NOMO-1 treated with dmso at 0.1 percent for 144 hours (cell line): Measurements from ENCODE around the gene PARD3B.
"Not testable (repeated sequence)": the region's sequence is repeated elsewhere in the genome, so short reads cannot be mapped to it uniquely, and the experiment has no call there.

Experiments used
- DNase-seq: peaks from one replicate; lab custom pipeline; 2025; ENCODE audit not compliant: unreplicated experiment; lab: John Stamatoyannopoulos, UW

The PARD3B gene

DNA sequence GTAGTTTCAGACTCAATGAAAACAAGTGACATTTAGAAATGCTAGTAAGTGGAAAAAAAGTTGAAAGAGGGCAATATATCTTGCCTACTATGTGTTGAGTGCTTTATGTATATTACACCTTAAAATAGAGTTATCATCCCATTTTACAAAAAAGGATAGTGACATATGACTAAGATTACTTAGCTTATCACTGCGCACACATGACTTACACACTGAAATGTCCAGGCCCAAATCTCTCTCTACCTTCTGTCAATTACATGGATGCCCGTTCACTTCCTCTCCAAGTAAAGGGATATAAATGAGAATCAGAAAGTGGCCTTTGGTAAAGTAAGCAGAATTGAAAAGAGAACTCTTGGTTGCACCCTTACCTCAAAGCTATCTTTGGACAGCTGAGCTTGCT, 3.6 kb upstream of the PARD3B start:
- DNase-seq, result no peak

DNA sequence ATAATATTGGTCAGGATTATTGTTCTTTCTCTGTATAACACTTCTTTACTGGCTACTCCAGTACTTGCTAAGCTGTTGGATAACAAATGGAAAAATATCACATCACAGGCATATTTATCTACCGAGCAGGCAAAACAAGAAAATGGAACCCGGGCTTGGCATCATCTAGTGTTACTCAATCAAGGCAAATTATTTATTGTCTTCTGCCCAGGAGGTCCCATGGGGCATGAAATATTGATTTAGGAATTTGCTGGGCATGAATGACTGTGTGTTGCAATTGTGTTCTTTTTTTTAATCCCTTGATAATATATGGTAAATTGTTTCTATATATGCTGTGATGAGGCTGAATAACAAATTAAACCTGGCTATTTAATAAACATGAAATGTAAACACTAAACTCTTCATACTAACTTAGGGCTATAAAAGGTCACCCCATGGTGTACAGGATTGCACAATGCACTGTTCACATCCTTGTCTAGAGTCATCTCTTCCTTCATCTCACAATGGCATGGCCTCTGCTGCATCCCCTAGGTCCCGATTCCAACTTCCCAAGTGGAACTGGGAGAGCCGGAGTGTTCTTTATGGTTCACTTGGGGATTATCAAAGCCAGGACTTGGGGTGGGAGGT, 2.2 kb upstream of the PARD3B start:
- no peak for DNase-seq

DNA sequence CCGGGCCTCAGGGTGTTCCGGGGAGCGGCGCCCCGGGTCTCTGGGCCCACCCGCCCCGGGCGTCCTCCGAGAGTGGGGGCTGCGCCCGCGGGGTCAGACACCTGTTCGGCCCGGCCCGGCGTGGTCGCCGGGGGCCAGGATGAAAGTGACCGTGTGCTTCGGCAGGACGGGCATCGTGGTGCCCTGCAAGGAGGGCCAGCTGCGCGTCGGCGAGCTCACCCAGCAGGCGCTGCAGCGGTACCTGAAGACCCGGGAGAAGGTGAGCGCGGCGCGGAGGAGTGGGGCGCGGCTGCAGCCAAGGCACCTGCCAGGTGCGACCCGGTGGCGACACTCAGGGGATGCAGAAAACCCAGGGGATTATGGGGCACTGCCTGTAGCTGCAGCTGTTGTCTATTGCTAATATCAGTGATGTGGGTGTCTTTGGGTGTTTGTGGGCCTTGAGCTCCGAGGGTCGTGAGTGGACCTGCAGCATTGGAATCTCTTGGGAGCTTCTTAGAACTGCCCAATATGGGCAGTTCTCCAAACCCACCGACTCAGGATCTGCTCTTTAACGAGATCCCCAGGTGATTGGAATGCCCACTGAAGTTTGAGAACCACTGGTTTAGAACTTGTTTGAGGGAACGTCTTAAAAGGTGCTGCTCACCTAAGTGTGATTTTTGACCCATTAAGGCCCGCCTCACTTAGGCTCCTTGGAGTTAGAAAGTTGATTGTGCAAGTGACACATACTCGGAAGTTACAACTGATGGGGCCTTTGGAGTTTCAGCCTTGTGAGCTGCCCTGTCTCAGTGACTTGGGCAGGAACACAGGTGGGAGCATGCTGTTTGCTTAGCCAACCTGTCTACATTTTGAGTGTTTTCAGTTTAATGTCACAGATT, 823 bp downstream of the PARD3B start:
- no peak for DNase-seq

DNA sequence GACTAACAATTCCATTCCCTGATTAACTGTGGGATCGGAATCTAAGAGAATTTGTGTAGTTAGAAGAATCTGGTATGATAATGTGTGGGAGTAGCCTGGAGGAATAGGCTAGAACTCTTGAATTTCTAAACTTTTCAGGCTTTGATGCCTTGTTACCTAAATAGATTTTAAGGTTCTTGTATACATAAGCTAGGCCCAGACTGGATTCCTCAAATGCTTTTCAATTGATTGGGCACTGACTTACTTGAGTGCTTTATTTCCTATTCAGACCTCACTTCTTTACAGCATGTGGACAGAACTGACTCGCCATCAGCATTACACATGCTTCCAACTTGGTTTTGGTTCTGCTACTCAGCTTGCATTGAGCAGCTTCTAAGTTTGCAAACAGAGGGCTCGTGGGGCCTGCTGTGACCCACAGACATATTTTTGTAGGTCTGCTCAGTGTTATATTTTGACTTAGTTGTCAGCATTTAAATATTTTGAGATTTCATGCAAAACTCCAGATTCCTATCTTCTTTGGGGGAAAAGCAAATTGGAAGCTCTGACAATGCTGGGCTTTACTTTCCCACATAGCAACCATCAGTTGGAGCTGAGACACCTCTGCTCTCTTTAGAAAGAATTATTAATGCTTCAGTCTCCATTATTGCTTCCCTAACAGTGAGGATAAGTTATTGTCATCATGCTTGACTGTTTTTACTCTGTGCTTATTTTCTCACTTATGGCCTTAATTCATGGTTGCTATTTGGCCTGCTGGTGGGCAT, 5.7 kb downstream of the PARD3B start:
- no peak for DNase-seq

DNA sequence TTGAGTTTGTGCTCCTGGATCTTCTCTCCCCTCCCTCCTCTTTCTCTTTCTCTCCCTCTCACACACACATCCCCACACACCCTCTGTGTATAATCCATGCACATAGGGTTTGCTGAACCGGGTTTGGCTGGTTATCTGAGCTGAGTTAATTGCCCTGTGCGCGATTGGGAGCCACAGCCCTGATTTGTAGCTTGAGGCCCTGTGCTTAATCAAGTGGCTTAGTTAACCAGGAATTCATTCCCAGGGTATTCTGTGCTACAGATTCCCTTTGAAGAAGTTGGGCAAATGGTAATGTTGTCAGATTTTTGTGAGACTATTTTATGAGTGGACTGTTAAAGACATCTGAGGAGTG, 6.2 kb downstream of the PARD3B start:
- DNase-seq, result no peak

GRCh38 chr2:204557604-204558003, 12.3 kb downstream of the PARD3B start:
- DNase-seq, result no peak

DNA sequence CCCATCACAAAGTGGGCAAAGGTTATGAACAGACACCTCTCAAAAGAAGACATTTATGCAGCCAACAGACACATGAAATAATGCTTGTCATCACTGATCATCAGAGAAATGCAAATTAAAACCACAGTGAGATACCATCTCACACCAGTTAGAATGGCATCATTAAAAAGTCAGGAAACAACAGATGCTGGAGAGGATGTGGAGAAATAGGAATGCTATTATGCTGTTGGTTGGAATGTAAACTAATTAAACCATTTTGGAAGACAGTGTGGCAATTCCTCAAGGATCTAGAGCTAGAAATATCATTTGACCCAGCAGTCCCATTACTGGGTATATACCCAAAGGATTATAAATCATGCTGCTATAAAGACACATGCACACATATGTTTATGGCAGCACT, 14.1 kb downstream of the PARD3B start:
- not testable (repeated sequence) for DNase-seq

- DNase-seq, result no peak
Observed at GRCh38 chr2:204560902-204561301, 15.6 kb downstream of the PARD3B start.

DNA sequence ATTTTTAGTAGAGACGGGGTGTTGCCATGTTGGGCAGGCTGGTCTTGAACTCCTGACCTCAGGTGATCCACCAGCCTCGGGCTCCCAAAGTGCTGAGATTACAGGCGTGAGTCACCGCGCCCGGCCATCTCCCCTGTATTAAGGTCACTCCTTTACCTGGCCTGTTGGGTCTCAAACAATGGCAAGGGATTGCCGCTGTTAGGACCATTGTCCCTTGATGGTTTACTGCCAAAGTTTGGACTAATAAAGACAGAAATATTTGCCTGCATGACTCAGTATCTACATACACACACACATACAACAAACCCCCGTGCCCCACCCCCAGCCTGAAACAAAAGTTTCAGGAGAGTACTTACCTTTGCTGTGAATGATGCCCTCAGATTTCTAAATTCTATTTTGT, 16.5 kb downstream of the PARD3B start:
- no peak for DNase-seq

GRCh38 chr2:204566439-204566838, 21.2 kb downstream of the PARD3B start:
- DNase-seq, result no peak

GRCh38 chr2:204570421-204570820, 25.1 kb downstream of the PARD3B start:
- no peak for DNase-seq

DNA sequence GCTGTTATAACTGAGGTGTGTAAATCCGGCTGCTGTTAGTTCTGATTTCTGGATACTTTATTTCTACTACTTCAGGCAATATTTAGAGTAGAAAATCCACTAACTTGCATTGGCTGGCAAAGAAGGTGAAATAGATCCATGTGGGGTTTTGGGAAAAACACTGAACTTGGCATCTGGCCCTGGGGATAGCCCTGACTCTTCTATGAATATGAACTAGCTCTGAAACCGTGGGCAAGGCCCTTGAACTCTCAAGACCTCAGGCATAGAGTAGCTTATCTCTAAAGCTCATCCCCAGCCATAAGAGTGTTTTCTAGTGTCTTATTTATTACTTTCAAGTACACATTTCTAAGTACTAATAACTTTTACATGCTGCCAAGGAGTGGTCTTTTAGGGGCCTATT, 25.8 kb downstream of the PARD3B start:
- DNase-seq, result no peak

- no peak for DNase-seq
Observed at GRCh38 chr2:204571911-204572310, 26.6 kb downstream of the PARD3B start.

DNA sequence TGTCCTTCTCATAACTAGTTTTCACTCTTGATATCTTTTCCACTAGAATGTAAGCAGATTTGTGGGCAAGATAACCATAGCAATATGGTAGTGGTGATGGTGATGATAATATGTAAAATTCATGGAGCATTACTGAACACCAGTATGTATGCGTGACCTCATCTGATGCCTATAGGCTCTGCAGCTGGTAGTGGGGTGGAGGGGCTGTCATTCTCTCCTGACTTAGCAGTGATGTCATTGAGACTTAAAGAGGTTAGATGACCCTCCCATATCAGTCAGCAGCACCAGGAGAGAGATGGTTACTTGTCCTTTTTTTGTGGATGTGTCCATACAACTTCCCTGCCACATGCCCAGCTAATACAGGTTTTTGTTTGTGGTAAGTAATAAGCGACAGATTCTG, 27.9 kb downstream of the PARD3B start:
- DNase-seq, result no peak

GRCh38 chr2:204574486-204574885, 29.2 kb downstream of the PARD3B start:
- no peak for DNase-seq

DNA sequence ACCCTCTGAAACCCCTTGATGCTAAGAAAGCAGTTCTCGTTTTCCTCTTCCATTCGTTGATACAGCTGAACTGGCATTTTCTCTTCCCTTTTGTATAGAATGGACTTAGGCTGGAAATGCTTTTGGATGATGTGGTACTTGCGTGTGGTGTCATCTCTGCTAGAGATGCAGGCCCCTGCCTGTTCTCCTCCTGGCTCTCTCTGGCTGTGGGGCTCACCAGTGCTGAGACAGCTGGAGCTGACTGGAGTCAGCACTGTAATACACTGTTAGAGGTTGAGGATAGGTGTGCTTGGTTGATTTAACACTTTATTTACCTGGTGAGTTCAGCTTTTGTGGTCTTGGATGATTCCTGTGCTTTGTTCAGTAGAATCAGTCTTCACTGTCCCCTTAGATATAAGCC, 30.2 kb downstream of the PARD3B start:
- no peak for DNase-seq

DNA sequence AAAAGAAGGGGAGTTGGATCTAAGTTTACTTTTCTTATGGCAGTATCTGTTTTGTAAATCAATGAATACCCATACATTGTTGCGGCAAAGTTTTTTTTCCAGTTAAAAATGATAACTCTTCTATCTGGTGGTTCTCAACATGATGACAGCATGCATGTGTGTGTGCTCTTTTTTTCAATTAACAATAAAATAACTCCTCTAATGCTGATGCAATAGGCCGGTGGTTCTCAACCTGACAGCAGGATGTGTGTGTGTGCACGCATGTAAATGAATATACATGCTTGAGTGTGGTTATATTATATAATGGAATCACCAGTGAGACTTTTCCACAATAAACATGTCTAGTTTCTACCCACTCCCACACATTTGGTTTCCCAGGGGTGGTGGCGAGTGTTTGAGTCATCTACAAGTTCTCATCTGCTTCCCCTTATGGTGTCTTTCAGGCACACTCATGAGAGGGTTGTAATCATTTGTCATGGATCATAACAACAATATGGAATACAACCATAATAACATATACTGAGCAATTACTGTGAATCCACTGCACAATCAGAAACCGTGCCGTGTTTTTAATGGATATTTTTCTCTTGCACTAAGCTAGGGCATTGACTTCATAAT, 31.2 kb downstream of the PARD3B start:
- no peak for DNase-seq

DNA sequence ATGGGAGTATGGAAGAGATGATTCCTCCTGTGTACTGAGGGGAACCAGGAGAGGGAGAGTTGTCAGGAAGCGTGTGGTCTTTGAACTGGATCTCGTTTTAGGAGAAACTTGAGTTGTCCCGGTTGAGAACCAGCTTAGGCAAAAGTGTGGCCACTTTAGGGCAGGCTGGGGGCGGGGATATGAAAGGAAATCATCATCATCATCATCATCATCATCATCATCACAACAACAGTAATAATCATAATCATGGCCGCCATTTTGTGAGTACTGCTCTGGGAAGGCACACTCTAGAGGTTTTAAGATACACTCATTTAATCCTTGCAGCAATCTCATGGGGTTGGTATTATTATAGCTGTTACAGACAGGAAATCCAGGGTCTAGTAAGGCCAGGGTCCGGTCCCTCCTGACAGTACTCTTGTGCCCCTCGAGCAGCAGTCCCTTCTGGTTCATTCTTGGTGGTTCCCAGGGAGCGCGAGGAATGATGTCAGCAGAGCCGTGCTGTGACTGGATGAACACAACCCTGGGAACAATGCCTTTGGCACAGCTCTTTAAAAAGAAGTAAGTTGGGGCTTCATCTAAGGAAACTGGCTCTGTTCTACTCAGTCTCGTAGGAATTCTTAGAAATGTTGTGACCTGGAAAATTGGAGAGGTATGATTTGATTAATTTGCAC, 33.8 kb downstream of the PARD3B start:
- DNase-seq, result no peak

DNA sequence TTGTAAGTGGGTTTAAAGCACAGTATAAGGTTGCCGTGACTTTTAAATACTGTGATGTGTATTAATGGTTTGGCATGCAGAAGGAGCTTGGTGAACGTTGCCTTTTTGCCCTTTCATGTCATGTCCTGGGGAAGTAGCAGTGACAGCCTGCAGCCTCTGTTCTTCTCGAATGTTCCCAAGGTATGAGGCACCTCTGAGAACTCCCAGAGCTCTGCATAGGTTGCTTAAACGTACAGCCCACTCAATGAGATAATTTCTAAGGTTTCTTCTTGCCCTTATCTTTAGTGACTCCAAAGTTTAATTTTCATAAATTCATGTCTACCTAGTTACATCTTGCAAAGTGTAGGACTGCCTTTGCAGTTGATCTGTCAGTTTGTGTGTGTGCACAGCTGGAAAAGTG, 36.7 kb downstream of the PARD3B start:
- no peak for DNase-seq

- no peak for DNase-seq
Observed at GRCh38 chr2:204583773-204584172, 38.5 kb downstream of the PARD3B start.

DNA sequence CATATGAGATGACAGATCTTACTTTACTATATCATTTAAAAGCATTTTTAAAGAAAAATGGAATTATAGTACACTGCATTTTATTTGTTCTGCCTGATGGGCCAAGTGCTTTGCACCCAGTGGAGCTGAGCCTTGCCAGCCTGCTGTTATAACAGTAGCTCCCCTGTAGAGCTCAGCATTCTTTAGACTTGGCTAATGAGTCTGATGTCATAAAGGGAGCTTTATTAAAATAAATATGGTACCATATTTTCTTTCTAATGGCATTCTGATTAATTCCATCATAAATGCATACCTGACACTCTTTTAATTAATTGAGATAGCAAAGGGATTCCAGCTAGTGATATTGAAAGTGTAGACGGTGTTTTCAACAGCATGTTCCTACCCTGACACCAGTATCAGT, 40.7 kb downstream of the PARD3B start:
- DNase-seq, result no peak
